Stimulated activated CD4-positive, alpha-beta T cell treated with anti-CD3 and anti-CD28 coated beads, Interleukin-4, amount 100 ng/mL, for 48 hours (primary cell): Measurements from ENCODE around the gene PACSIN2.
"Not testable (repeated sequence)": the region's sequence is repeated elsewhere in the genome, so short reads cannot be mapped to it uniquely, and the experiment has no call there.

ENCODE experiments used
- DNase-seq, 2 donors: peaks; one replicate each; pipeline ENCODE4 v3.0.0-alpha.2; 2020; ENCODE audit warnings: low read depth in 2 of 2

Gene PACSIN2

GRCh38 chr22:42946546-42947198 lies 68.3 kb downstream of the PACSIN2 start:
- no peak for DNase-seq

- no peak for DNase-seq
These were observed 69.2 kb downstream of the PACSIN2 start for GRCh38 chr22:42945736-42946135.

- DNase-seq: no peak
These were observed 69.9 kb downstream of the PACSIN2 start for GRCh38 chr22:42945027-42945426.

- no peak for DNase-seq
These were observed 70.5 kb downstream of the PACSIN2 start for GRCh38 chr22:42944409-42944808.

- DNase-seq: no peak
These were observed 71.0 kb downstream of the PACSIN2 start for GRCh38 chr22:42943981-42944380.

- no peak for DNase-seq
These were observed 72.6 kb downstream of the PACSIN2 start for GRCh38 chr22:42942351-42942750.

GRCh38 chr22:42939941-42940653 lies 74.9 kb downstream of the PACSIN2 start:
- no peak for DNase-seq

- DNase-seq: no peak
These were observed 75.5 kb downstream of the PACSIN2 start for GRCh38 chr22:42939451-42939881.

- DNase-seq: no peak
These were observed 76.0 kb downstream of the PACSIN2 start for GRCh38 chr22:42938976-42939375.

- no peak for DNase-seq
These were observed 76.5 kb downstream of the PACSIN2 start for GRCh38 chr22:42938449-42938848.

- peak; percentile 13 to 23 for DNase-seq
These were observed 77.6 kb downstream of the PACSIN2 start for GRCh38 chr22:42937164-42937843.

GRCh38 chr22:42936680-42937079 lies 78.3 kb downstream of the PACSIN2 start:
- not testable (repeated sequence) for DNase-seq

- DNase-seq: no peak
These were observed 80.6 kb downstream of the PACSIN2 start for GRCh38 chr22:42934338-42934737.

GRCh38 chr22:42933485-42934091 lies 81.4 kb downstream of the PACSIN2 start:
- peak; percentile 9 to 26 for DNase-seq

- no peak for DNase-seq
These were observed 82.0 kb downstream of the PACSIN2 start for GRCh38 chr22:42932857-42933484.

GRCh38 chr22:42932197-42932519 lies 82.8 kb downstream of the PACSIN2 start:
- DNase-seq: no peak

GRCh38 chr22:42931421-42932196 lies 83.3 kb downstream of the PACSIN2 start:
- DNase-seq: no peak

GRCh38 chr22:42930810-42931420 lies 84.0 kb downstream of the PACSIN2 start:
- no peak for DNase-seq

- DNase-seq: no peak
These were observed 85.2 kb downstream of the PACSIN2 start for GRCh38 chr22:42929838-42930155.

GRCh38 chr22:42928969-42929837 lies 85.7 kb downstream of the PACSIN2 start:
- DNase-seq: no peak
